ENCODE measurements around the gene ARHGAP5. TPM values are rescaled to one million over a fixed set of nuclear protein-coding genes. Genes with fewer than 3 reads are reported as not detected.

The ARHGAP5 gene
- total RNA-seq, 1 donor from 2014 or later, result 140 TPM

DNA sequence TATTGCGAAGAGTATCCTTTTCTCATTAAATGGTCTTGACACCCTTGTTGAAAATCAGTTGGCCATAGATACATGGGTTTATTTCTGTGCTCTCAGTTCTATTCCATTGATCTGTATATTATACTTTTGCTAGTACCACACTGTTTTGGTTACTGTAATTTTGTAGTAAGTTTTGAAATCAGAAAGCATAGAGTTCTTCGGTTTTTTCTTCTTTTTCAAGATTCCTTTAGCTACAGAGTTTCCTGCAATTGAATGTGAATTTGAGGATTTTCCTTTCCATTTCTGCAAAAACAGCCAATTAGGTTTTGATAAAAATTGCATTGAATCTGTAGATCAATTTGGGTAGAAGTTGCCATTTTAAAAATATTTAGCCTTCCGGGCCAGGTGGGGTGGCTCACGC lies 60.2 kb downstream of the ARHGAP5 start:
- Histone ChIP-seq H4K20me1 (ENCODE audit: insufficient read depth, low read length) (peaks cover 21% of the 10 kb centered on the region), H3K36me3 (ENCODE audit: insufficient read depth, low read length) (no peaks in the 10 kb centered on the region)
- no peaks in the 10 kb centered on the region for H3K27me3 Mint-ChIP-seq (ENCODE audit: low read depth, unreplicated experiment)

DNA sequence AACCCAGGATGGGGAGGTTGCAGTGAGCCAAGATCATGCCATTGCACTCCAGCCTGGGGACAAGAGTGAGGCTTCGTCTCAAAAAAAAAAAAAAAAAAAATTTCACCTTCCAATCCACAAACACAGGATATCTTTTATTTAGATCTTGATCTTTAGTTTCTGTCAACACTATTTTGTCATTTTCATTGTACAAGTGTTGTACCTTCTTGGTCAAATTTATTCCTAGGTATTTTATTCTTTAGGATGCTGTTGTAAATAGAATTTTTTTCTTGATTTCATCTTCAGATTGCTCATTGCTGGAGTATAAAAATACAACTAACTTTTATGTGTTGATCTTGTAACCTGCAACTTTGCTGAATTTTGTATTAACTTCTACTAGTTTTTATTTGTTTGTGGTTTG lies 60.8 kb downstream of the ARHGAP5 start:
- no peaks in the 10 kb centered on the region for H3K27me3 Mint-ChIP-seq (ENCODE audit: low read depth, unreplicated experiment)
- Histone ChIP-seq H3K79me2 (ENCODE audit: insufficient read depth, low read length) (peaks cover 67% of the 10 kb centered on the region), H3K9ac (ENCODE audit: low read length) (no peak overlapping the region), H3K36me3 (ENCODE audit: insufficient read depth, low read length) (peaks cover 3% of the 10 kb centered on the region), H3K9me3 (ENCODE audit: insufficient read depth, low read depth, low read length) (no peaks in the 10 kb centered on the region), H3K4me2 (ENCODE audit: low read length) (no peak overlapping the region), H3K27me3 (ENCODE audit: insufficient read depth, low read length) (no peaks in the 10 kb centered on the region), H3K27ac (ENCODE audit: low read depth, low read length) (no peak overlapping the region), H4K20me1 (ENCODE audit: insufficient read depth, low read length) (peaks cover 27% of the 10 kb centered on the region), H3K4me3 (ENCODE audit: insufficient read depth, low read depth, low read length) (no peak overlapping the region), H3K4me1 (ENCODE audit: insufficient read depth, low read length) (no peaks in the 10 kb centered on the region), H2AFZ (ENCODE audit: low read depth, low read length) (no peak overlapping the region)
- peaks cover 28% of the 10 kb centered on the region for H3K36me3 Mint-ChIP-seq (ENCODE audit: low read depth, unreplicated experiment)
- TF ChIP-seq EZH2 (IDR thresholded peaks at IDR 0.05; ENCODE audit: insufficient read depth, low read length), result no peak
- TF ChIP-seq, protein P1, sequence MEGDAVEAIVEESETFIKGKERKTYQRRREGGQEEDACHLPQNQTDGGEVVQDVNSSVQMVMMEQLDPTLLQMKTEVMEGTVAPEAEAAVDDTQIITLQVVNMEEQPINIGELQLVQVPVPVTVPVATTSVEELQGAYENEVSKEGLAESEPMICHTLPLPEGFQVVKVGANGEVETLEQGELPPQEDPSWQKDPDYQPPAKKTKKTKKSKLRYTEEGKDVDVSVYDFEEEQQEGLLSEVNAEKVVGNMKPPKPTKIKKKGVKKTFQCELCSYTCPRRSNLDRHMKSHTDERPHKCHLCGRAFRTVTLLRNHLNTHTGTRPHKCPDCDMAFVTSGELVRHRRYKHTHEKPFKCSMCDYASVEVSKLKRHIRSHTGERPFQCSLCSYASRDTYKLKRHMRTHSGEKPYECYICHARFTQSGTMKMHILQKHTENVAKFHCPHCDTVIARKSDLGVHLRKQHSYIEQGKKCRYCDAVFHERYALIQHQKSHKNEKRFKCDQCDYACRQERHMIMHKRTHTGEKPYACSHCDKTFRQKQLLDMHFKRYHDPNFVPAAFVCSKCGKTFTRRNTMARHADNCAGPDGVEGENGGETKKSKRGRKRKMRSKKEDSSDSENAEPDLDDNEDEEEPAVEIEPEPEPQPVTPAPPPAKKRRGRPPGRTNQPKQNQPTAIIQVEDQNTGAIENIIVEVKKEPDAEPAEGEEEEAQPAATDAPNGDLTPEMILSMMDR (IDR thresholded peaks at IDR 0.05; ENCODE audit: insufficient read depth, low read depth, low read length), result no peak
- no peak overlapping the region for H3K4me3 Mint-ChIP-seq (ENCODE audit: unreplicated experiment)
- no peak overlapping the region for H3K27ac Mint-ChIP-seq (ENCODE audit: unreplicated experiment)
- DNase-seq (ENCODE audit: low read depth) (no peak), FAIRE-seq (no peak)
- H3K4me1 Mint-ChIP-seq (ENCODE audit: low read depth, unreplicated experiment), result peaks cover 13% of the 10 kb centered on the region
- H3K9me3 Mint-ChIP-seq (ENCODE audit: unreplicated experiment), result peaks cover 2% of the 10 kb centered on the region

More for the DNA sequence above, 60.2 kb downstream of the ARHGAP5 start:
- Histone ChIP-seq H3K27me3 (ENCODE audit: insufficient read depth, low read length) (no peaks in the 10 kb centered on the region), H3K4me1 (ENCODE audit: insufficient read depth, low read length) (no peaks in the 10 kb centered on the region), H3K79me2 (ENCODE audit: insufficient read depth, low read length) (peaks cover 62% of the 10 kb centered on the region), H3K4me3 (ENCODE audit: insufficient read depth, low read depth, low read length) (no peak overlapping the region), H2AFZ (ENCODE audit: low read depth, low read length) (no peak overlapping the region), H3K27ac (ENCODE audit: low read depth, low read length) (no peak overlapping the region), H3K9ac (ENCODE audit: low read length) (no peak overlapping the region), H3K9me3 (ENCODE audit: insufficient read depth, low read depth, low read length) (no peaks in the 10 kb centered on the region), H3K4me2 (ENCODE audit: low read length) (no peak overlapping the region)
- peaks cover 2% of the 10 kb centered on the region for H3K9me3 Mint-ChIP-seq (ENCODE audit: unreplicated experiment)
- no peak overlapping the region for H3K27ac Mint-ChIP-seq (ENCODE audit: unreplicated experiment)
- H3K4me3 Mint-ChIP-seq (ENCODE audit: unreplicated experiment), result no peak overlapping the region
- TF ChIP-seq, protein P1 (IDR thresholded peaks at IDR 0.05; ENCODE audit: insufficient read depth, low read depth, low read length), result no peak
- no peak for TF ChIP-seq EZH2 (IDR thresholded peaks at IDR 0.05; ENCODE audit: insufficient read depth, low read length)
- H3K4me1 Mint-ChIP-seq (ENCODE audit: low read depth, unreplicated experiment), result peaks cover 10% of the 10 kb centered on the region
- H3K36me3 Mint-ChIP-seq (ENCODE audit: low read depth, unreplicated experiment), result peaks cover 28% of the 10 kb centered on the region
- FAIRE-seq (no peak), DNase-seq (ENCODE audit: low read depth) (no peak)

GRCh38 chr14:32142341-32142740 lies 65.2 kb downstream of the ARHGAP5 start:
- no peak overlapping the region for H3K4me3 Mint-ChIP-seq (ENCODE audit: unreplicated experiment)
- Histone ChIP-seq H3K4me3 (ENCODE audit: insufficient read depth, low read depth, low read length) (no peak overlapping the region), H3K4me1 (ENCODE audit: insufficient read depth, low read length) (no peaks in the 10 kb centered on the region), H3K27ac (ENCODE audit: low read depth, low read length) (no peak overlapping the region), H3K4me2 (ENCODE audit: low read length) (no peak overlapping the region), H3K9ac (ENCODE audit: low read length) (no peak overlapping the region), H4K20me1 (ENCODE audit: insufficient read depth, low read length) (peaks cover 35% of the 10 kb centered on the region), H2AFZ (ENCODE audit: low read depth, low read length) (no peak overlapping the region), H3K9me3 (ENCODE audit: insufficient read depth, low read depth, low read length) (no peaks in the 10 kb centered on the region), H3K79me2 (ENCODE audit: insufficient read depth, low read length) (peaks cover 63% of the 10 kb centered on the region), H3K36me3 (ENCODE audit: insufficient read depth, low read length) (peaks cover 6% of the 10 kb centered on the region), H3K27me3 (ENCODE audit: insufficient read depth, low read length) (no peaks in the 10 kb centered on the region)
- DNase-seq (ENCODE audit: low read depth) (no peak), FAIRE-seq (no peak)
- TF ChIP-seq EZH2 (IDR thresholded peaks at IDR 0.05; ENCODE audit: insufficient read depth, low read length), result no peak
- TF ChIP-seq, protein P1 (IDR thresholded peaks at IDR 0.05; ENCODE audit: insufficient read depth, low read depth, low read length), result no peak
- H3K27me3 Mint-ChIP-seq (ENCODE audit: low read depth, unreplicated experiment), result no peaks in the 10 kb centered on the region
- H3K36me3 Mint-ChIP-seq (ENCODE audit: low read depth, unreplicated experiment), result peaks cover 16% of the 10 kb centered on the region
- H3K27ac Mint-ChIP-seq (ENCODE audit: unreplicated experiment), result no peak overlapping the region
- peaks cover 2% of the 10 kb centered on the region for H3K9me3 Mint-ChIP-seq (ENCODE audit: unreplicated experiment)
- H3K4me1 Mint-ChIP-seq (ENCODE audit: low read depth, unreplicated experiment), result peaks cover 13% of the 10 kb centered on the region
